Endothelial cell (in vitro differentiated cells): Measurements from ENCODE around the gene GFOD1. TPM values are rescaled to one million over a fixed set of nuclear protein-coding genes. Genes with fewer than 3 reads are reported as not detected.

Experiments
- DNase-seq: peaks from one replicate; pipeline ENCODE4 v3.0.0; 2021; ENCODE audit warnings: low spot score
- H3K27ac Mint-ChIP-seq: one replicate; pipeline ENCODE4 v1.8.0; 2021; ENCODE audit warnings: mixed read lengths, inconsistent platforms; ENCODE audit not compliant: unreplicated experiment
- H3K27me3 Mint-ChIP-seq: one replicate; pipeline ENCODE4 v1.8.0; 2021; ENCODE audit warnings: mild to moderate bottlenecking, moderate library complexity, mixed read lengths, inconsistent platforms; ENCODE audit not compliant: unreplicated experiment
- H3K36me3 Mint-ChIP-seq: one replicate; pipeline ENCODE4 v1.8.0; 2021; ENCODE audit warnings: mild to moderate bottlenecking, low read depth, mixed read lengths, inconsistent platforms; ENCODE audit not compliant: unreplicated experiment
- H3K4me1 Mint-ChIP-seq: one replicate; pipeline ENCODE4 v1.8.0; 2021; ENCODE audit warnings: mild to moderate bottlenecking, mixed read lengths, inconsistent platforms; ENCODE audit not compliant: unreplicated experiment
- H3K4me3 Mint-ChIP-seq: one replicate; pipeline ENCODE4 v1.8.0; 2021; ENCODE audit warnings: mild to moderate bottlenecking, mixed read lengths, inconsistent platforms; ENCODE audit not compliant: unreplicated experiment
- H3K9me3 Mint-ChIP-seq: one replicate; pipeline ENCODE4 v1.8.0; 2021; ENCODE audit warnings: mixed read lengths, inconsistent platforms; ENCODE audit not compliant: unreplicated experiment
- CTCF ChIP-seq: fragments of 200-600 bp; sonication (generic); IDR thresholded peaks from one replicate; pipeline ENCODE4 v1.5.0; 2021; ENCODE audit warnings: antibody characterized with exemption; ENCODE audit not compliant: unreplicated experiment
- total RNA-seq: library from RNA; stranded (reverse); fragmentation: NEBNext Ultra II Directional; extraction: Animal tissue kit (Norgen Biotek cat#: 25700); gene quantifications from one replicate; pipeline ENCODE4 v1.2.1, GENCODE V29; 2021; ENCODE audit not compliant: unreplicated experiment

Gene GFOD1
- total RNA-seq, 1 donor from 2014 or later: 47.6 TPM

- Mint-ChIP-seq H3K27ac (peak overlapping the region; percentile 4), H3K9me3 (no peaks in the 10 kb centered on the region), H3K27me3 (peaks cover 11% of the 10 kb centered on the region), H3K4me3 (no peak overlapping the region), H3K36me3 (peaks cover 27% of the 10 kb centered on the region), H3K4me1 (peaks cover 33% of the 10 kb centered on the region)
- DNase-seq: no peak
- no peak for TF ChIP-seq CTCF
Observed at GRCh38 chr6:13367396-13367795, 120.0 kb downstream of the GFOD1 start.

DNA sequence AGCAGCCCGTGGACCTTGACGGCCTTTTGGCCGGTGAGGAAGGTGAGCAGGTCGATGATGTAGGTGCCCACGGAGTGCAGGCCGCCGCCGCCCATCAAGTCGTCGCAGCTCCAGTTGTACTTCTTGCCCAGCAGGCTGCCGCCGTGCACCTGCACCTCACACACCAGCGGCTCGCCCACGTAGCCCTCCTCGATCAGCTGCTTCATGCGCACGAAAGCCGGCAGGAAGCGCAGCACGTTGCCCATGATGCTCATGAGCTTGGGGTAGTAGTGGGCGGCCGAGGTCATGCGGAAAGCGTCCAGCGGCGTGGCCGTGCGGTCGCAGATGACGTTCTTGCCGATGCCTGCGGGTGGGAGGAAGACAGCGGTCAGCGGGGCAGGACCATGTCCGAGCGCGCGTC is 122.1 kb downstream of the GFOD1 start:
- TF ChIP-seq CTCF: no peak
- no peak for DNase-seq
- Mint-ChIP-seq H3K4me1 (peaks cover 31% of the 10 kb centered on the region), H3K4me3 (peak overlapping the region; percentile 67), H3K9me3 (no peaks in the 10 kb centered on the region), H3K27ac (peak overlapping the region; percentile 67), H3K36me3 (peaks cover 25% of the 10 kb centered on the region), H3K27me3 (peaks cover 9% of the 10 kb centered on the region)

DNA sequence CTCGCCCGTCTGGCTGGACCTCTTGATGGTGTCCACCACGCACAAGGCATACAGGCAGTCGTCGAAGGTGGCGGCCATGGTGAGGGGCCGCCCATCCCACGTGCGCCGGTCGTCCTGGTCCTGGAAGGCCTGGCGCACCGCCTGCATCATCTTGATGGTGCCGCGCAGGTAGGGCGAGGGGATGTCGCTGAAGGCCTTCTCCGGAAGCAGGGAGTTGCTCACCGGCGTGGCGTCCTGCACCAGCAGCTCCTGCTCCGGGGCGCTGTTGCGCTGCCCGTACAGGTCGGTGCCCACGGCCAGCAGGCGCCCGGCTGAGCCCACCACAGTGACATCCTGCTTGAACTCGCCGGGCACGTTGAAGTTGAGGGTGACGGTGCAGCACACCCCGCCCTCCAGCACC is 122.6 kb downstream of the GFOD1 start:
- DNase-seq: no peak
- peak overlapping the region; percentile 67 for H3K4me3 Mint-ChIP-seq
- H3K27ac Mint-ChIP-seq: no peak overlapping the region
- TF ChIP-seq CTCF: no peak
- H3K9me3 Mint-ChIP-seq: no peaks in the 10 kb centered on the region
- H3K36me3 Mint-ChIP-seq: peaks cover 29% of the 10 kb centered on the region
- peaks cover 8% of the 10 kb centered on the region for H3K27me3 Mint-ChIP-seq
- peaks cover 35% of the 10 kb centered on the region for H3K4me1 Mint-ChIP-seq

GRCh38 chr6:13362412-13362811 is 125.0 kb downstream of the GFOD1 start:
- no peak for TF ChIP-seq CTCF
- Mint-ChIP-seq H3K36me3 (peaks cover 39% of the 10 kb centered on the region), H3K4me3 (no peak overlapping the region), H3K4me1 (peaks cover 37% of the 10 kb centered on the region), H3K9me3 (no peaks in the 10 kb centered on the region), H3K27me3 (peaks cover 8% of the 10 kb centered on the region), H3K27ac (no peak overlapping the region)
- DNase-seq: no peak

DNA sequence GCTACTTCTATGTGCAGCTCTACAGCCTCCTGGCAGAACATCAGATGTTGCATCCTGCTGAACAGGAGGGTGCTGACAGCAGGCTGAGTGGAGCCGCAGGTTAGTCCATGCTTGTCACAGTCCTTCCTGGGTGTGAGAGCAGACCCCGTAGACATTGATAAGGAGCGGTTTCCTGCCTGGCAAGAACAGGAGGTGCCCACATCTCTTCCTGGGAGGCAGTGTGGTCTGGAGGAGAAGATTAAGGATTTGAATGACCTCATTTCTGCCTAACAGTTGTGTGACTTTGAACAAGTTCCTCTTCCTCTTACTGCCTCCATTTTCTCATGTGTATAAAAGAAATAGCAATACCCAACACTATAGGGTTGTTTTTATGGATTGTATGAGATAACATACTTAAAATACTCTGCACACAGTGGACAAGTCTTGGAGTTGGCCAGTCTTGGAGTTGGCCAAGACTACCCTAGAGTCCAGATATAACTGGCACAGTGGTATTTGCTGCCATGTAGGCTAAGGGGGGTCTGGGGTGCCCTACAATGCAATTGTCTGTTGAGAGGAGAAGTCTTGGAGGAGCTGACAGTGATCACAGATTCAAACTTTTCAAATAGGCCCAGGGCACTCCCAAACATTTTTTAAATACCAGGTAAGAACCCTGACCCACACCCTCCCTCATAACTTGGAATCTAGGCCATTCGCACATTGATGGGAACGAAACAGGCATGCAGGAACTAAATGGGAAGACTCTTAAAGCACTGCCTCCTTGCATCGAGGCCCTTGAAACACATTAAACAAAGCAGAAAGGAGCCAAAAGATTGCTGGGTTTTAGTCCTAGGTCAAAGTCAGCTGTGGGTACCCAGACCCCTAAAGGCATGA is 126.5 kb downstream of the GFOD1 start:
- Mint-ChIP-seq H3K4me1 (peaks cover 46% of the 10 kb centered on the region), H3K4me3 (no peak overlapping the region), H3K27me3 (peaks cover 12% of the 10 kb centered on the region), H3K9me3 (no peaks in the 10 kb centered on the region), H3K36me3 (peaks cover 40% of the 10 kb centered on the region), H3K27ac (peak overlapping the region; percentile 45)
- TF ChIP-seq CTCF: no peak
- DNase-seq: no peak
